ENCODE measurements around the gene FBLN5.

FBLN5 gene

DNA sequence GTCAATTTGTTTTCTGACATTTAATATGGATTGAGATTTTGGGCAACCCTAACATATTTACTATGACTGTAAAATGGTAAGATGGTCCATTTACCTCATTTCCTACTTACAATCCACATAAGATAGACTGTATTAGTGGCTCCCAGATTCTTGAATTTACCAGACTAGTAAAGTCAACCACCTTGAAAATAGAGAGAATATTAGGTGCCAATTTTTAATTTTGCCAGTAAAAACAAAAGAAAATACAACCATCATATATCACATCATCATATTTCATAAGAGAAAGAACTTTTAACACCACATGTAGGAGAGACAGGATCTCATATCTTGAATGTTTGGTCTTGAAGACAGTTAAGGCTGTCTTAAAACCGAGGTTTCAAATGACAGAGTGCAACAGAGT is 7.7 kb upstream of the FBLN5 start:
- DNase-seq, result no peak
- Histone ChIP-seq H3K27me3 (peaks cover 34% of the 10 kb centered on the region), H3K4me3 (ENCODE audit: low read depth, low read length) (no peak overlapping the region), H3K9me3 (no peaks in the 10 kb centered on the region), H3K4me1 (no peaks in the 10 kb centered on the region), H3K36me3 (no peaks in the 10 kb centered on the region)
- TF ChIP-seq, protein P1, sequence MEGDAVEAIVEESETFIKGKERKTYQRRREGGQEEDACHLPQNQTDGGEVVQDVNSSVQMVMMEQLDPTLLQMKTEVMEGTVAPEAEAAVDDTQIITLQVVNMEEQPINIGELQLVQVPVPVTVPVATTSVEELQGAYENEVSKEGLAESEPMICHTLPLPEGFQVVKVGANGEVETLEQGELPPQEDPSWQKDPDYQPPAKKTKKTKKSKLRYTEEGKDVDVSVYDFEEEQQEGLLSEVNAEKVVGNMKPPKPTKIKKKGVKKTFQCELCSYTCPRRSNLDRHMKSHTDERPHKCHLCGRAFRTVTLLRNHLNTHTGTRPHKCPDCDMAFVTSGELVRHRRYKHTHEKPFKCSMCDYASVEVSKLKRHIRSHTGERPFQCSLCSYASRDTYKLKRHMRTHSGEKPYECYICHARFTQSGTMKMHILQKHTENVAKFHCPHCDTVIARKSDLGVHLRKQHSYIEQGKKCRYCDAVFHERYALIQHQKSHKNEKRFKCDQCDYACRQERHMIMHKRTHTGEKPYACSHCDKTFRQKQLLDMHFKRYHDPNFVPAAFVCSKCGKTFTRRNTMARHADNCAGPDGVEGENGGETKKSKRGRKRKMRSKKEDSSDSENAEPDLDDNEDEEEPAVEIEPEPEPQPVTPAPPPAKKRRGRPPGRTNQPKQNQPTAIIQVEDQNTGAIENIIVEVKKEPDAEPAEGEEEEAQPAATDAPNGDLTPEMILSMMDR (IDR thresholded peaks at IDR 0.05; ENCODE audit: low read depth, low read length), result no peak

DNA sequence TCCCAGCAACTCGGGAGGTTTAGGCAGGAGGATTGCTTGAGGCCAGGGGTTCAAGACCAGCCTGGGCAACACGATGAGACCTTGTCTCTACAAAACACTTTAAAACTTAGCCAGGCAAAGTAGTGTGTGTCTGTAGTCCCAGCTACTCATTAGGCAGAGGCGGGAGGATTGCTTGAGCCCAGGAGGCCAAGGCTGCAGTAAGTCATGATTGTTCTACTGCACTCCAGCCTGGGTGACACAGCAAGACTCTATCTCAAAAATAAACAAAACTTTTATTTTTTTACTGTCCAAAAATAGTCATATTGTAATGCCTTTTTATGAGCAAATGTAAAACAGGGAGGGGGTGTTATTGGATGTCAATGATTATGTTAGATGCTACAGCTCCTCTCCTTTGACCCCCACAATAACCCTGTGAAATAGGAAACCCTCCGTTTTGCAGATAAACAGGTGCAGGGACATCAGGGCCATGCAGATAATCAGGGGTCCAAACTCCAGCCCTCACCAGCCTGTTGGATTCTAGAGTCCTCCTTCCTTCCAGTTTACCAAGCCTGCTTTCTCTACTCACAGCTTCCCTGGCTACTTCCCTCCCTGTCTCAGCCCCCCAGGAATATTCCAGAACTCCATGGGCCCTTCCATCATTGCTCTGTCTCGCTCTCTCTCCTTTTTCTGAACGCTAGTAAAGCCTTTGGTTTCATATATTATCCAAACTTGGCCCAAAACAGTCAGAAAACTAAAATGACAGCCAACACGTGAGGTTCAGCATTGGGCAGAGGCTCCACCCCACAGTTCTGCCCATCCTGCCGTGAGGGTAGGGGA is 5.9 kb upstream of the FBLN5 start:
- Histone ChIP-seq H3K4me3 (ENCODE audit: low read depth, low read length) (no peak overlapping the region), H3K27me3 (peaks cover 44% of the 10 kb centered on the region), H3K4me1 (no peaks in the 10 kb centered on the region), H3K9me3 (no peaks in the 10 kb centered on the region), H3K36me3 (no peaks in the 10 kb centered on the region)
- TF ChIP-seq, protein P1 (IDR thresholded peaks at IDR 0.05; ENCODE audit: low read depth, low read length), result no peak
- no peak for DNase-seq

DNA sequence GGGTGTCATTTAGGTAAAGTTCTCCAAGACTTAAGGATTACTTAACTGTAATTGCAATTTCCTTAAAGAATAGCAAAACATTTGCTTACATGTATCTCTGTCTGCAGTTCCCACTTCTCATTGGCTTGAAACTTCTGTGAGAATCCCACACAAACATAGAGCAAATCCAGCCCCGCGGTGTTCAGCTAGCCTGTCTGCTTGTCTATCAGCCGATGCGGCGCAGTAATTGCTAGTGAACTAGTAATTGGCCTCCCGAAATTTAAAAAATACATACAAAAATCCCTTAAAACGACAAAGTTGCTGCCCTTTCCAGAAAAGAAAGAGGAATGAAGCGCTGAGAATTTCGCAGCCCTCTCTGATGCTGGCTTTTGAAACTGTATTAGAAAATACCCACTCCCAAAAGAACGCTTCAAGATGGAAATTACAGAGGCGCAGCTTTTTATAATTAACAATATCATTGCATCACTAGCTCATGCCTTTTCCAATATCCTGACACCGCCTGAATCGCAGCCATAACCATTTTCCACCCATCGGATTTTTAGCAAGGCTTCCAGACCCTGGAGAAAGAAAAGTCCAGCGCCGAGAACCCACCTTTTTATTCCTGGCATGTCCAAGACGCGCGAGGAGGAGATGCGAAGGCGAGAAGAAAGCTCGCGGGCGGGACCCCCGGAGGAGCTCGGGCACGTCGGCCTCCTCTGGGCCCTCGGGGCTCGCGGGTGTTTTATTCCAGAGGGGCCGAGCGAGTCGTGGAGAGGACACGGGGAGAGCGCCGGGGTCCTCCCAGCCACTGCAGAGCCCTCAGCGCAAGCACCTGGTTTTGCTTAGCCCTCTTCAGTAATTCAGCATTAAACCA is 646 bp downstream of the FBLN5 start:
- no peaks in the 10 kb centered on the region for H3K4me1 ChIP-seq
- H3K9me3 ChIP-seq, result no peaks in the 10 kb centered on the region
- H3K36me3 ChIP-seq, result no peaks in the 10 kb centered on the region
- DNase-seq, result no peak
- H3K27me3 ChIP-seq, result peaks cover 56% of the 10 kb centered on the region
- TF ChIP-seq, protein P1 (IDR thresholded peaks at IDR 0.05; ENCODE audit: low read depth, low read length), result no peak
- H3K4me3 ChIP-seq (ENCODE audit: low read depth, low read length), result no peak overlapping the region

DNA sequence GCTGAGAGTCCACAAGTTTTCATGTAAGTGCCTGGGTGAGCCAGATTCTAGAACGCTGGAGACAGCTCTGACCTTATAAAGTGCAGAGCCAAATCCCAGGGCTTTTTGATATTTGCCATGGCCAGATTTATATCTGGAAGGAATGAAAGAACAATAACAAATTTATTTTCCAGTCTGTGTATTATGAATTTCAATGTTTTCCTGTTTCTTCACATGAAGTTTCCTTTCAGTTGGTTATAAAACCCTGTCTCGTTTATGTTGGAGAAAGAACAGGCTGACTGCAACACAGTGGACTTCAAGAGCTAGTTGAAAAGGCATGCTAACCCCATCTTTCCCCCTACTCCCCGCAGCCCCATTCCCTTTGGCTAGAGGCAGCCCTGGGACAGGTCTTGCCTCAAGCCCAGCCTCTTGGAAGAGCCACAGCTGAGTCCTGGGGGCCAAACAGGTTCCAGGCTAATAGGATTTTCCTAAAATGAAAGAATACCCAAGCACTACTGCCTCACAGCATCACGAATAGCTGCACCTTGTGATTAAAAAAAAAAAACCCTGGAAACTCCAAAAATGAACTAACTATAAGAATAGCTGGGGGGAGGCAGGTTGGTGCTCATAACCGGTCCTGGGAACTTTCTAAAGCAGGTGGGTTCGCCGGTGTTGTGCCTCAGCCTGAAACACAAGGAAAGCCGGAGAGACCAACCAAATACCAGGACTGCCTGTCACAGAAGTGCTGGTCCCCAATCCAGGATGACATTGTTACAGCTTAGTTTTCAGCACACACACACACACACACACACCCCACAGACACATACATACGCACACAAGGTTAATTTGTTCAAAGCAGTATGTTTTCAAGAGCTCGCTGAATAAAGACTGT is 1.5 kb downstream of the FBLN5 start:
- Histone ChIP-seq H3K9me3 (no peaks in the 10 kb centered on the region), H3K36me3 (no peaks in the 10 kb centered on the region), H3K4me1 (no peaks in the 10 kb centered on the region), H3K27me3 (peaks cover 56% of the 10 kb centered on the region), H3K4me3 (ENCODE audit: low read depth, low read length) (no peak overlapping the region)
- DNase-seq, result no peak
- TF ChIP-seq, protein P1 (IDR thresholded peaks at IDR 0.05; ENCODE audit: low read depth, low read length), result no peak

DNA sequence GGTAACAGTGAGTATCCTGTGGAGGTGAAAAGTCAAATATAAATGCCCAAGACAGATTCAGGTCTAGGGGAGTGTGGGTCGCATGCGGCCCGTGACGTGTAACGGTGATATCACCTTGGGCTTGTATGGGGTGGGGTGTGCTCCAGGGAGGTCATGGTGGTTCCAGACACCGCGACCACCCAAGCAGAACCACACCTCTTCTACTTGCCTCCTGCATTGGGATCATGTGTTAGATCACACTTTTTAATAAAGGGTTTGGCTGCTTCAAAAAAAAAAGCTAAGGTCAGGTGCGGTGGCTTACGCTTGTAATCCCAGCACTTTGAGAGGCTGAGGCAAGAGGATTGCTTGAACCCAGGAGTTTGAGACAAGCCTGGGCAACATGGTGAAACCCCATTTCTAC is 4.5 kb downstream of the FBLN5 start:
- Histone ChIP-seq H3K27me3 (peaks cover 32% of the 10 kb centered on the region), H3K4me3 (ENCODE audit: low read depth, low read length) (no peak overlapping the region), H3K36me3 (no peaks in the 10 kb centered on the region), H3K9me3 (no peaks in the 10 kb centered on the region), H3K4me1 (no peaks in the 10 kb centered on the region)
- TF ChIP-seq, protein P1 (IDR thresholded peaks at IDR 0.05; ENCODE audit: low read depth, low read length), result no peak
- no peak for DNase-seq

All from BE2C (cell line).